Thyroid gland (tissue), 4 donors: ENCODE data around the gene MTA3.

Experiments
- CTCF ChIP-seq, 6 experiments: fragments of 200-600 bp in 3 of 6; fragments of 450-650 bp in 3 of 6; sonication (generic) in 3 of 6; IDR thresholded peaks; one replicate each; pipeline ENCODE4 v1.5.1; 2016 to 2019; ENCODE audit warnings: antibody characterized with exemption in 6 of 6, mild to moderate bottlenecking in 2 of 6, inconsistent platforms in 1 of 6, moderate library complexity in 1 of 6
- POLR2A ChIP-seq, 2 donors: fragments of 450-650 bp; IDR thresholded peaks; one replicate each; pipeline ENCODE4 v1.6.1; 2017; ENCODE audit warnings: antibody characterized with exemption in 2 of 2, mild to moderate bottlenecking in 2 of 2, moderate library complexity in 1 of 2

GRCh38 chr2:42598656-42599055 is 30.2 kb downstream of the MTA3 start:
- TF ChIP-seq POLR2A (IDR thresholded peaks at IDR 0.05): no peak
- no peak for TF ChIP-seq CTCF (IDR thresholded peaks at IDR 0.05)
